IMR-90 (cell line): ENCODE data around the gene CDADC1.

Source experiments
- CHD1 ChIP-seq: IDR thresholded peaks from 2 replicates; pipeline ENCODE4 v1.6.1; 2012; ENCODE audit warnings: low read depth, low read length, improper control_type of control experiment
- ELK1 ChIP-seq: fragments of 150-350 bp; IDR thresholded peaks from 2 replicates; pipeline ENCODE4 v1.6.1; 2016; ENCODE audit warnings: low read depth, mild to moderate bottlenecking, low read length, moderate library complexity, borderline replicate concordance
- MAFK ChIP-seq: IDR thresholded peaks from 2 replicates; pipeline ENCODE4 v1.6.1; 2012; ENCODE audit warnings: low read depth, low read length, improper control_type of control experiment
- MAZ ChIP-seq: IDR thresholded peaks from 2 replicates; pipeline ENCODE4 v1.6.1; 2012; ENCODE audit warnings: low read depth, mild to moderate bottlenecking, low read length, improper control_type of control experiment, moderate library complexity, borderline replicate concordance
- POLR2A ChIP-seq: IDR thresholded peaks from 2 replicates; pipeline ENCODE4 v1.6.1; 2012; ENCODE audit warnings: mild to moderate bottlenecking, low read depth, low read length
- RAD21 ChIP-seq: IDR thresholded peaks from 2 replicates; pipeline ENCODE4 v1.6.1; 2012; ENCODE audit warnings: low read length, improper control_type of control experiment
- RCOR1 ChIP-seq: IDR thresholded peaks from 2 replicates; pipeline ENCODE4 v1.6.1; 2012; ENCODE audit warnings: mild to moderate bottlenecking, low read length, improper control_type of control experiment; ENCODE audit not compliant: insufficient replicate concordance
- RFX5 ChIP-seq: IDR thresholded peaks from 2 replicates; pipeline ENCODE4 v1.8.0; 2012; ENCODE audit warnings: low read depth, mild to moderate bottlenecking, low read length, moderate library complexity
- SMC3 ChIP-seq: fragments of 150-350 bp; IDR thresholded peaks from 2 replicates; pipeline ENCODE4 v1.6.1; 2016; ENCODE audit warnings: low read depth, mild to moderate bottlenecking, antibody characterized with exemption, low read length, moderate library complexity
- TF ChIP-seq, protein P1 (sequence below): conservative IDR thresholded peaks from 2 replicates; pipeline ENCODE4 v1.5.1; 2012; ENCODE audit warnings: mild to moderate bottlenecking, low read depth, low read length, improper control_type of control experiment
- TF ChIP-seq, protein P2 (sequence below): fragments of 150-350 bp; IDR thresholded peaks from 2 replicates; pipeline ENCODE4 v1.6.1; 2017; ENCODE audit warnings: mild to moderate bottlenecking, antibody characterized with exemption, low read length, low read depth

DNA sequence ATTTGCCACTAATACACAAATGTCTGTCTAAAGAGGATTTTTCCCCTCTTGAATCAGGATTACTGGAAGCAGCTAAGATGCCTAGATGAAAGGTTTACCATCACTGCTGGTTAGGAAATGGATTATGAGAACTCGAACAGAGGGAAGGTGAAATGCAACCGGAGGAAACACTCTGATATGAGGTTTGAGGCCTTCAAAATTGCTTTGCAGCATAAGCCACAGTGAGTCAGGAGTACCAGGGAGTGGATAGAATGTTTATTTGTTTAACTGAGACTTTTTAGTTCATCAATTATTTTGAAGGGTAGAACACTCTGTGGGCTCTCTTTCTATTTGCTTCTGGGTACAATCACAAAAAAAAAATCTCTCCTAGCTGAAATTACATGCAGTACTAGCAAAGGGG lies 18.1 kb downstream of the CDADC1 start:
- TF ChIP-seq, protein P1, sequence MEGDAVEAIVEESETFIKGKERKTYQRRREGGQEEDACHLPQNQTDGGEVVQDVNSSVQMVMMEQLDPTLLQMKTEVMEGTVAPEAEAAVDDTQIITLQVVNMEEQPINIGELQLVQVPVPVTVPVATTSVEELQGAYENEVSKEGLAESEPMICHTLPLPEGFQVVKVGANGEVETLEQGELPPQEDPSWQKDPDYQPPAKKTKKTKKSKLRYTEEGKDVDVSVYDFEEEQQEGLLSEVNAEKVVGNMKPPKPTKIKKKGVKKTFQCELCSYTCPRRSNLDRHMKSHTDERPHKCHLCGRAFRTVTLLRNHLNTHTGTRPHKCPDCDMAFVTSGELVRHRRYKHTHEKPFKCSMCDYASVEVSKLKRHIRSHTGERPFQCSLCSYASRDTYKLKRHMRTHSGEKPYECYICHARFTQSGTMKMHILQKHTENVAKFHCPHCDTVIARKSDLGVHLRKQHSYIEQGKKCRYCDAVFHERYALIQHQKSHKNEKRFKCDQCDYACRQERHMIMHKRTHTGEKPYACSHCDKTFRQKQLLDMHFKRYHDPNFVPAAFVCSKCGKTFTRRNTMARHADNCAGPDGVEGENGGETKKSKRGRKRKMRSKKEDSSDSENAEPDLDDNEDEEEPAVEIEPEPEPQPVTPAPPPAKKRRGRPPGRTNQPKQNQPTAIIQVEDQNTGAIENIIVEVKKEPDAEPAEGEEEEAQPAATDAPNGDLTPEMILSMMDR = no peak
- TF ChIP-seq RAD21 (no peak), MAFK (no peak), POLR2A (no peak), MAZ (no peak), ELK1 (no peak), CHD1 (no peak), RCOR1 (no peak), SMC3 (no peak), RFX5 (no peak)
- TF ChIP-seq, protein P2, sequence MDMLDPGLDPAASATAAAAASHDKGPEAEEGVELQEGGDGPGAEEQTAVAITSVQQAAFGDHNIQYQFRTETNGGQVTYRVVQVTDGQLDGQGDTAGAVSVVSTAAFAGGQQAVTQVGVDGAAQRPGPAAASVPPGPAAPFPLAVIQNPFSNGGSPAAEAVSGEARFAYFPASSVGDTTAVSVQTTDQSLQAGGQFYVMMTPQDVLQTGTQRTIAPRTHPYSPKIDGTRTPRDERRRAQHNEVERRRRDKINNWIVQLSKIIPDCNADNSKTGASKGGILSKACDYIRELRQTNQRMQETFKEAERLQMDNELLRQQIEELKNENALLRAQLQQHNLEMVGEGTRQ = no peak
